Lower leg skin (tissue), 3 donors: ENCODE data around the gene ASB13.

Source experiments
- CTCF ChIP-seq, 3 donors: fragments of 450-650 bp; IDR thresholded peaks; one replicate each; pipeline ENCODE4 v1.5.1; 2016; ENCODE audit warnings: antibody characterized with exemption in 3 of 3, mild to moderate bottlenecking in 3 of 3, moderate library complexity in 2 of 3
- POLR2A ChIP-seq, 2 donors: fragments of 450-650 bp; IDR thresholded peaks; one replicate each; pipeline ENCODE4 v1.6.1; 2016 to 2017; ENCODE audit warnings: antibody characterized with exemption in 2 of 2, mild to moderate bottlenecking in 1 of 2, moderate library complexity in 1 of 2

- TF ChIP-seq CTCF (IDR thresholded peaks at IDR 0.05), result no peak
- no peak for TF ChIP-seq POLR2A (IDR thresholded peaks at IDR 0.05)
These were observed 68.2 kb downstream of the ASB13 start for GRCh38 chr10:5598085-5598690.
